Left renal cortex interstitium (tissue), 4 donors: ENCODE measurements around the gene TMEM154. TPM values are rescaled to one million over a fixed set of nuclear protein-coding genes. Genes with fewer than 3 reads are reported as not detected.

Experiments used
- DNase-seq, 4 donors: peaks; one replicate each; pipeline ENCODE4 v3.0.0-alpha.2; 2013; ENCODE audit warnings: low read depth in 4 of 4, low spot score in 2 of 4, missing footprints in 1 of 4
- polyA plus RNA-seq, 4 donors: library from polyadenylated mRNA; unstranded; fragments of 120-200 nt; gene quantifications; one replicate each; pipeline ENCODE4 v1.2.1, GENCODE V29; 2013; ENCODE audit not compliant: insufficient read length in 4 of 4

Gene TMEM154
- polyA plus RNA-seq, 4 donors, result 0.62 to 1.7 (median 1.3) TPM

- DNase-seq, result no peak
Observed at GRCh38 chr4:152697284-152698088, 17.7 kb upstream of the TMEM154 start.

DNA sequence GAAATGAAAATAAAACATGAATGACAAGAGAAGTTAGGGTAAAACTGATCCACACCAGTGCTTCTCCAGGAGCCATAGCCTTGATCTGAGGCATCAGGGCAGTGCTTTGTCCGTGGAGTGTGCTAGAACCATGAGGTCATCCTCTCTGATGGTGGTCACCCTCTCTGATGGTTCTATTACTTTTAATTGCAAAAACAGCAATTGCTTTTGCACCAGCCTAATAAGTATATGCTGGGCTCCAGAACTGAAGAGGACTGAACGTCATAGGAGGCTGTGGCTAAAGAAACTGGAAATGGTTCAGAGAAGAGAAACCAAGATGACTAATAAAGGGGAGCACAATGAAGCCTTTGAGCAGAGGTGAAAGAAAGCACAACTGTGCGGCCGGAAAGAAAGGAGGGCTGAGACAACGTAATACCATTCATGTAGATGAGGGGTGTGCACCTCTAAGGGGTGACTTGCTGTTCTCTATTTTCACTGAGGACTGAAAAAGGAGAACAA, 17.0 kb upstream of the TMEM154 start:
- DNase-seq, result no peak

DNA sequence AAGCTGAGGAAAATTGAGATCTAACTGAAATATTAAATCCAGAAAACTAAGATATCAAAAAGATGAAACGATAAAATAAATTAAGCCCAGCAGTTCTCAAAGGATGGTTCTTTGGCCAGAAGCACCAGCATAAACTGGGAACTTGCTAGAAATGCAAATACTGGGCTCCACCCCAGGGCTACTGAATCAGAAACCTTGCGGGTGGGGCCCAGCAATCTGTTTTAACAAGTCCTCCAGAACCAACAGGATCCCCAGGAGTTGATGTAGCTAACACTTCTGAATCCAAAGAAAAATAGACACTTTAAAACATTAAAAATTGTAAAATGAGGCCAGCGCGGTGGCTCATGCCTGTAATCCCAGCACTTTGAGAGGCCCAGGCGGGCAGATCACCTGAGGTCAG, 14.1 kb upstream of the TMEM154 start:
- no peak for DNase-seq

GRCh38 chr4:152691761-152692160, 12.0 kb upstream of the TMEM154 start:
- DNase-seq, result no peak

DNA sequence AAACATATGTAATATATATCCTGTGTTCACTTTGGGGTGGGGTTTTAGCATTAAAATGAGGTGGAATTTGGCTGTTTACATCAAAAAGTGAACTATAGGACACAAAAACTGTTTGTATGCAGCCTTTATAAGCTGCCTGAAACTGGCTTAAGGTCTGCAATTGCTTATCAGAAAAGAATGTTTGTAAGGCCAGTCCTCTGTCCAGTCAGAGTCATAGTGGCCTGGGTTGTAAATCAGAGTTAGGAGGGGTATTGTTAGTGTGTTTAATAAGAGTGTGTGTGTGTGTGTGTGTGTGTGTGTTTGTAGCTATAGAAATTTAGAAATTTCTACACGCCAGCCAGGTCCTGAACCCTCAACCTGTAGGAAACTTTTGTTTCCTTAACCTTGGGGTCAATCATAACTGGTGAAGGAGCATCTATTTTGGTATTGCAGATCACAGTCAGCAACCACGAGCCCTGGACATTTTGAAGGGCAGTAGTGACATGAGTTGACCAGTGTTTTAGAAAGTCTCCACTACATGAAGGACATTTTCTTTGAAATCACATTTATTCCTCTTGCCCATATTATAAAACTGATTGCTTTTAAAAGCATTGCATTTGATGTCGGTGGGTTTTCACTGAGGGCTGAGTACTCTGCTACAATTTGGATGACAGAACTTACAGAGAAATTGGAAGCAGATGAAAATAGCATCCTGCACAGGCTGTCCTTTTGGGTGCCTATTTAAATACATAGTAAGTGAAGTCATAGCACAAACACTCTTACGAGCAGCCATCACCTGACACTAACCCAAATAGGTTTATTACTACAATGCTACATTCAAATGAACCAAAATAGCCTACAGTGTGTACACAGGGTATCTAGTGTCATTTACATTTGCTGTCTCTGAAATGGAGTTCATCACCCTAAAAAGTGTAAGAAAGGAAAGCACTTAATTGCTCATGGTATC, 11.2 kb upstream of the TMEM154 start:
- DNase-seq, result no peak

DNA sequence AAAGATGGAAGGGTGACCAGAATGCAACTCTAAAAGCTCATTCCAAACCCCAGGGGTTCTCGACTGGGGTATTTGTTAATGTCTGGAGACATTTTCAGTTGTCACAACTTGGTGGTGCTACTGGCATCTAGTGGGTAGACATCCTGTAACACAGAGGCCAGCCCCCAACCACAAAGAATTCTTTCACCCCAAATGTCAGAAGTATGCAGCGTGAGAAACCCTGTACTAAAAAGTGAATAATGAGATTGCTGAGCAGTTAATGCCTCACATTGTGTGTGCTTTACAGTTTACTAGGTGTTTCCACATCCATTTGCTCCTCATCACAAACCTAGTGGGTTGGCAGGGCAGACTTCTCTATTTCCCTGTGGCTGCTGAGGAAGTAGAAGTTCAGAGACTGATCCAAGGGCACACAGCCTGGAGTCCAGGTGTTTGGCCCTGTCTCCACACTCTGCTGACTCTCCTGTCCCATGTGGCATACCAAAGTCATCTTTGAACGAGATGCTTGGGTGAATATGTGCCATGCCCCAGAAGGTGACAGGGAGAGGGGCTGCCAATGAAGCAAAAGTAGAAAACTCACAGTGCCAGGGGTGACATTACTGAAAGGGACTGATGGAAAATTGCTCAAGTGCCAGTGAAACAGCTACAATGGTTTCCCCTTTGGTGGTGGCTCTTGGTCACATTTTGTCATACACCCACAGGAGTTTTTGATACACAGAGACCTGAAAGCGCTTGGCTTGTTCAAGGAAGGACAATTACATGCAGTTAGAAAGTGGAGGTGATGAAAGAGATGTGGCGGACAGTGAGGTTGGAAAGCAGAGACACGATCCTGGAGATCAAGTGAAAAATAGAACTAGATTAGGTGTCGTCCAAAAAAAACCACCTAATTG, 10.1 kb upstream of the TMEM154 start:
- no peak for DNase-seq

DNA sequence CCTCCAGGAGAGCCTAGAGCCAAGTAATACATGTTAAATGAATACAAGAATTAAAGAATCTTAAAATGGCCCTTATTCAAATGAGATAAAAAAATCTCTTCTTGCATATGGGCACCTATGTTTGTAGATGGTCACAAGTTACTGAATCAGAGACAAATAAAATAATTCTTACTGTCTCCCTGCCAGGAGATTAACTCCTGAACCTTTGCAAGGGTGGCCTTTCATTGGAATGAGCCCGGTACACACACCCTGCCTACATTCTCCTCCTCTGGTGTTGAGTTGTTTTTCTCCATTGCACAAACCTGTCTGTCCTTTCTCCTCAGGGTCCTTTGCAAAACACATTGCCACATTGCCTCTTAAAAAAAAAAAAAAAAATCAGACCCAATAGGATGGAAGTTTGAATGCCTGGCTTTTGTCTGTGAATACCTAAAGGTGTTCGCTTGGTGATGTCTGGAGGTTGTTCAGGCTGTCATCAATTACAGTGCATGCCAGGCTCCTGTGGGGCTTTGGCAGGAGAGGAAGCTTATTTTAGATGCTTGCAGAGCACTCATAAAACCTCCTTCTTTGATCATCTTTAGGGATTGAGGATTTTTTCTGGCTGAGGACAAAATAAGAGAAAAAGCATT, 8.3 kb upstream of the TMEM154 start:
- DNase-seq, result no peak

DNA sequence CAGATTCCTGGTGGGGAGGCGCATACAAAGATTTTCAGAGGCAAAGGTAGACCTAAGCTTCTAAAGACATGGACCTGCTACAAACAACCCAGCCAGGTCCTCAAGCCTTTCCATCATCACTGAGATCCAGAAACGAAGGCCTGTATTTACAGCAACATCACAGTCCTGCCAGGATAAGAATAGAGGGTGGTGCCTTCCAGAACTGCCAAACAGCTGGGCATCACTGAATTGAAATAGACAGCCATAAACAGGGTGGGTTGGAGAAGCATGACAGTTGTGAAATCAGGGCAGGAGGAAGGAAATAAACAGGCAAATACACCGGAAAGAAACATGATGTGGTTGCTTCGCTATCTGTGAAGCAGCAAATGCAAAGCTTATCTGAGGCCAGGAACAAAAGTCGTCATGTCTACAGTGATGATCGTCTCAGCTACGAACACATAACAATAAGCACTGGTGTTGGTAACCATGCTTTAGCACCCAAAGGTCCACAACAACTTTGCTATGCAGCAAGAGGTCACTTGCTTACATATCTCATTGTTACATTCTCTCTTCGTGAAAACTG, 6.7 kb upstream of the TMEM154 start:
- no peak for DNase-seq

GRCh38 chr4:152684587-152684986, 4.8 kb upstream of the TMEM154 start:
- DNase-seq, result no peak

GRCh38 chr4:152684007-152684406, 4.2 kb upstream of the TMEM154 start:
- no peak for DNase-seq

GRCh38 chr4:152682143-152682941, 2.5 kb upstream of the TMEM154 start:
- no peak for DNase-seq

DNA sequence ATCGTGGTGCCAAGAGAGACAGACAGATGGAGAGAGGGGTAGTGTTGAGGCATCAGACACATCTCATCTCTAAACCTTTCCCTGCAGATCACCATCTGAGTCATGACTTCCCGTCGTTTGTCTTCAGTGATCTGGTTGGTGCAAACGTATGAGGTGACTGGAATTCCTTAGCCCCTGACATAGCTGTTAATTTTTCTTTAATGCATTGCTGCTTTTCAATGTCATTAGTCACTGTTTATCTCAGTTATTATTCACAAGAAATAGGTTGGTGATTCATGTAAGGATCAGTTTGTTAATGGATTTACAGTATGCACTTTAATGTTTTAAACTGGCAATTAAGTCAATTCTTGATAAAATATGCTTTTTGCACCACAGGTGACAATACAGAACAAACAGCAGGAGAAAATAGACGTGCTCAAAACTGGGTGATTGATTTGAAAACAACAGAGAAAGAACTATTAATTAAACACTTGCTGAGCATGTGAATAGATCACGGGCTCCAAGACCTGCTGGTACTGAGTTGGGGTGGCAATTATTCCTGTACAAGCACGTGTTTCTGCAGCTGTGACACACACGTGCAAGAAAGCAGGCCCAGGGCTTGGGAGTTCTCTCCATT, 1.3 kb upstream of the TMEM154 start:
- DNase-seq, result no peak

GRCh38 chr4:152678841-152679240, 956 bp downstream of the TMEM154 start:
- DNase-seq, result no peak

- no peak for DNase-seq
Observed at GRCh38 chr4:152677117-152677516, 2.7 kb downstream of the TMEM154 start.

- no peak for DNase-seq
Observed at GRCh38 chr4:152676052-152676854, 3.5 kb downstream of the TMEM154 start.

DNA sequence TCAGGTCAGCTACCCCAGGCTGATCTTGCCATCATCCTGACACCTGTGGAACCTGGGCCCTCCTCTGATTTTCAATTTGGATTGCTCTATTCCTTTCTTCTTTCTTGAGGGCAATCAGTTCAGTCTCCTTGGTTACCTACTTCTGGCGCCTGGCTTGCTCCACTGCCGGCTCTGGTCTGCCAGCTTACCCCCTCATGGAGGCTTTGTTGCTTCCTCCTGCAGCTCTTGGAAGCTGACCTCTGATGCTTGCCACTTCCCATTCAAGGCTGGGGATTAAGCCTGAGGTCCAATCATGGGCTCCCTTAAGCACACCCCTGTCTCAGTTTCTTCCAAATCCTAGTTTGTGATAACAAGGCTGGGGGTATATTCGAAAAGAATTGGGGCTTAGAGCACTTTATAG, 5.4 kb downstream of the TMEM154 start:
- DNase-seq, result no peak

DNA sequence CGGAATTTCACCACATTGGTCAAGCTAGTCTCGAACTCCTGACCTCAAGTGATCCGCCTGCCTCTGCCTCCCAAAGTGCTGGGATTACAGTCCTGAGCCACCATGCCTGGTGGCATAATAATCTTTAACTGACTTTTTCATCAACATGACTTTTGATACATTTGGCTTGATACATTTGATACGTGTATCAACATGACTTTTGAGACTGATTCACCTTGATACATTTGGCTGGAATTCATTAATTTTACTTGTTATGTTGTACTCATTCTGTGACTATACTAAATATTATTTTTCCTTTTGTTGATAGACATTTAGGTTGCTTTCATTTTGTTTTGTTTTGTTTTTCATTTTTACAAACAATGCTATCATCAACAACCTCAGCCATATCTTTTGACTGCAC, 6.3 kb downstream of the TMEM154 start:
- no peak for DNase-seq
